Lung (tissue), 12 donors: Measurements from ENCODE around the gene MSLN. TPM values are rescaled to one million over a fixed set of nuclear protein-coding genes. Genes with fewer than 3 reads are reported as not detected.

Experiments used
- ATAC-seq: fragments of 200-7000 bp; cut with Tn5 transposase; one replicate; pipeline ENCODE4 v1.9.1; 2020; ENCODE audit warnings: moderate number of reproducible peaks; ENCODE audit not compliant: insufficient read depth, low FRiP score
- DNase-seq, 3 donors: peaks; one replicate each; pipeline ENCODE4 v3.0.0-alpha.2; 2013 to 2017
- H3K27ac ChIP-seq, 2 donors: one replicate each; pipeline ENCODE4 v1.5.1; 2013; ENCODE audit warnings: mild to moderate bottlenecking in 2 of 2, moderate library complexity in 2 of 2, control low read depth in 1 of 2, inconsistent platforms in 1 of 2, low read depth in 1 of 2, low read length in 1 of 2
- H3K27me3 ChIP-seq, 3 donors: one replicate each; pipeline ENCODE4 v1.5.1; 2013; ENCODE audit warnings: low read length in 2 of 3; ENCODE audit not compliant: control insufficient read depth in 3 of 3, insufficient read depth in 3 of 3
- H3K36me3 ChIP-seq, 4 donors: one replicate each; pipeline ENCODE4 v1.5.1; 2013; ENCODE audit warnings: low read length in 4 of 4, mild to moderate bottlenecking in 1 of 4, moderate library complexity in 1 of 4; ENCODE audit not compliant: control insufficient read depth in 4 of 4, insufficient read depth in 4 of 4
- H3K4me1 ChIP-seq, 5 donors: one replicate each; pipeline ENCODE4 v1.5.1; 2013; ENCODE audit warnings: low read length in 5 of 5, mild to moderate bottlenecking in 2 of 5, moderate library complexity in 1 of 5; ENCODE audit not compliant: control insufficient read depth in 5 of 5, insufficient read depth in 5 of 5
- H3K4me3 ChIP-seq: one replicate; pipeline ENCODE4 v1.5.1; 2013; ENCODE audit warnings: mild to moderate bottlenecking, control low read depth, moderate library complexity
- H3K9ac ChIP-seq, 2 donors: one replicate each; pipeline ENCODE4 v1.5.1; 2013; ENCODE audit warnings: low read length in 2 of 2, control low read depth in 1 of 2; ENCODE audit not compliant: insufficient read depth in 1 of 2
- H3K9me3 ChIP-seq, 4 donors: one replicate each; pipeline ENCODE4 v1.5.1; 2013; ENCODE audit warnings: low read length in 3 of 4, mild to moderate bottlenecking in 1 of 4, moderate library complexity in 1 of 4; ENCODE audit not compliant: control insufficient read depth in 4 of 4, insufficient read depth in 3 of 4
- CTCF ChIP-seq: IDR thresholded peaks from 2 replicates; pipeline ENCODE4 v1.5.1; 2012; ENCODE audit warnings: mild to moderate bottlenecking; ENCODE audit errors: control extremely low read depth, extremely low read depth
- WGBS, 2 donors: extraction: QIAGEN DNeasy Blood & Tissue Kit; methylation state at CpG; one replicate each; pipeline ENCODE4 v1.1.7; 2013; 5-methylcytosine and 5-hydroxymethylcytosine counted together
- polyA plus RNA-seq, 2 donors: library from polyadenylated mRNA; stranded (reverse); fragments of 200-250 nt; gene quantifications; one replicate each; pipeline ENCODE4 v1.2.1, GENCODE V29; 2013
- total RNA-seq, 2 donors: library from RNA; depleted of rRNA in 1 of 2; stranded (reverse); fragments of >200 nt in 1 of 2; gene quantifications; one replicate each; pipeline ENCODE4 v1.2.1, GENCODE V29; 2014 to 2021
- donor health status: control.
- donor health status: control.
- donor health status: Bipolar disorder and iron deficiency.
- donor health status: healthy.
- donor health status: DM: yes; HTN: yes; CAD: no.

MSLN gene
- total and polyA plus RNA-seq, 4 donors = 98.8 to 155 (median 120) TPM

- Histone ChIP-seq H3K4me1 (peaks cover 0 to 5% (median 2%) of the 10 kb centered on the region in 5 donors), H3K4me3 (no peak overlapping the region), H3K9ac (no peak overlapping the region), H3K36me3 (no peaks in the 10 kb centered on the region), H3K27ac (no peak overlapping the region), H3K27me3 (no peaks in the 10 kb centered on the region), H3K9me3 (no peaks in the 10 kb centered on the region)
- TF ChIP-seq CTCF = no peak
- WGBS, 2 donors = 80 to 81% methylated on average over 17 of the region's 17 CpGs
- ATAC-seq = no peak
- no peak for DNase-seq
Measured at GRCh38 chr16:762595-763268, 2.2 kb downstream of the MSLN start.

GRCh38 chr16:763369-764183 is 3.0 kb downstream of the MSLN start:
- no peaks in the 10 kb centered on the region for H3K27me3 ChIP-seq
- ATAC-seq (no peak), DNase-seq (no peak)
- peaks cover 0 to 6% (median 2%) of the 10 kb centered on the region in 5 donors for H3K4me1 ChIP-seq
- no peak for TF ChIP-seq CTCF
- 80 to 83% methylated on average over 21 of the region's 21 CpGs for WGBS, 2 donors
- no peak overlapping the region for H3K27ac ChIP-seq
- H3K9me3 ChIP-seq = no peaks in the 10 kb centered on the region
- no peak overlapping the region for H3K9ac ChIP-seq
- no peak overlapping the region for H3K4me3 ChIP-seq
- H3K36me3 ChIP-seq = no peaks in the 10 kb centered on the region

- Histone ChIP-seq H3K9ac (no peak overlapping the region), H3K36me3 (no peaks in the 10 kb centered on the region), H3K4me1 (peaks cover 0 to 9% (median 2%) of the 10 kb centered on the region in 5 donors), H3K4me3 (no peak overlapping the region), H3K27me3 (no peaks in the 10 kb centered on the region), H3K27ac (no peak overlapping the region), H3K9me3 (no peaks in the 10 kb centered on the region)
- WGBS, 2 donors = 77 to 86% methylated on average over 20 of the region's 20 CpGs
- ATAC-seq = no peak
- TF ChIP-seq CTCF = no peak
- DNase-seq = no peak
Measured at GRCh38 chr16:764184-764750, 3.7 kb downstream of the MSLN start.
